ENCODE measurements around the gene SLC7A6OS. TPM values are rescaled to one million over a fixed set of nuclear protein-coding genes. Genes with fewer than 3 reads are reported as not detected.

SLC7A6OS gene
- polyA plus RNA-seq, 3 donors: 9.3 to 10.5 (median 9.7) TPM

GRCh38 chr16:68354816-68355215, 44.1 kb upstream of the SLC7A6OS start:
- no peaks in the 10 kb centered on the region for H3K9me3 ChIP-seq (replicated peaks in 1 of 2; ENCODE audit: control insufficient read depth in 1 of 2, insufficient read depth in 1 of 2, low read length in 2 of 2)
- no peaks in the 10 kb centered on the region for H3K79me2 ChIP-seq (ENCODE audit: insufficient read depth, low read length)
- peaks cover 58 to 71% of the 10 kb centered on the region in 2 donors for H3K36me3 ChIP-seq (replicated peaks in 1 of 2; ENCODE audit: control insufficient read depth in 1 of 2, insufficient read depth in 2 of 2, low read length in 2 of 2)
- no peak for TF ChIP-seq CTCF (IDR thresholded peaks at IDR 0.05)
- Mint-ChIP-seq H3K36me3 (peaks cover 72 to 78% of the 10 kb centered on the region in 2 donors), H3K4me1 (peaks cover 24% of the 10 kb centered on the region), H3K27me3 (ENCODE audit: low read depth in 3 of 3) (peaks cover 6 to 20% (median 10%) of the 10 kb centered on the region in 3 donors), H3K9me3 (no peaks in the 10 kb centered on the region), H3K4me3 (no peak overlapping the region), H3K27ac (no peak overlapping the region)
- no peaks in the 10 kb centered on the region for H4K20me1 ChIP-seq (ENCODE audit: insufficient read depth, low read length)
- H3K4me3 ChIP-seq (replicated peaks in 1 of 3; ENCODE audit: low read depth in 2 of 3, low read length in 3 of 3): no peak overlapping the region
- DNase-seq: no peak
- H3K9ac ChIP-seq (ENCODE audit: insufficient read depth, low read length, poor library complexity, severe bottlenecking): no peak overlapping the region
- no peak overlapping the region for H2AFZ ChIP-seq (ENCODE audit: insufficient read depth, low read depth, low read length, poor library complexity, severe bottlenecking)
- H3K27me3 ChIP-seq (ENCODE audit: control insufficient read depth in 2 of 2, insufficient read depth in 2 of 2, low read length in 2 of 2): no peaks in the 10 kb centered on the region
- H3K4me1 ChIP-seq (ENCODE audit: control insufficient read depth in 1 of 2, insufficient read depth in 2 of 2, low read length in 2 of 2): peaks cover 18 to 20% of the 10 kb centered on the region in 2 donors
- WGBS (ENCODE audit: insufficient coverage): 91% methylated on average over 9 of the region's 9 CpGs
- H3K27ac ChIP-seq (ENCODE audit: low read depth in 1 of 2, low read length in 2 of 2): no peak overlapping the region
- no peak overlapping the region for H3K4me2 ChIP-seq (replicated peaks; ENCODE audit: extremely low read depth, low read length, poor library complexity, severe bottlenecking)
- intact Hi-C loops (cut with micrococcal nuclease): no loop called here

GRCh38 chr16:68353366-68353765, 42.6 kb upstream of the SLC7A6OS start:
- no peak overlapping the region for H2AFZ ChIP-seq (ENCODE audit: insufficient read depth, low read depth, low read length, poor library complexity, severe bottlenecking)

More at GRCh38 chr16:68353366-68353765, 42.6 kb upstream of the SLC7A6OS start:
- H3K27me3 Mint-ChIP-seq (ENCODE audit: low read depth in 3 of 3): peaks cover 6 to 20% (median 12%) of the 10 kb centered on the region in 3 donors
- no peaks in the 10 kb centered on the region for H3K79me2 ChIP-seq (ENCODE audit: insufficient read depth, low read length)
- no peak for DNase-seq
- H3K9me3 ChIP-seq (replicated peaks in 1 of 2; ENCODE audit: control insufficient read depth in 1 of 2, insufficient read depth in 1 of 2, low read length in 2 of 2): no peaks in the 10 kb centered on the region
- intact Hi-C loops (cut with micrococcal nuclease): no loop called here
- peaks cover 73 to 84% of the 10 kb centered on the region in 2 donors for H3K36me3 ChIP-seq (replicated peaks in 1 of 2; ENCODE audit: control insufficient read depth in 1 of 2, insufficient read depth in 2 of 2, low read length in 2 of 2)
- 91% methylated on average over 13 of the region's 13 CpGs for WGBS (ENCODE audit: insufficient coverage)
- no peaks in the 10 kb centered on the region for H4K20me1 ChIP-seq (ENCODE audit: insufficient read depth, low read length)
- H3K27me3 ChIP-seq (ENCODE audit: control insufficient read depth in 2 of 2, insufficient read depth in 2 of 2, low read length in 2 of 2): no peaks in the 10 kb centered on the region
- no peak overlapping the region for H3K4me2 ChIP-seq (replicated peaks; ENCODE audit: extremely low read depth, low read length, poor library complexity, severe bottlenecking)
- no peak overlapping the region for H3K27ac Mint-ChIP-seq
- peaks cover 83 to 89% of the 10 kb centered on the region in 2 donors for H3K36me3 Mint-ChIP-seq
- H3K4me3 ChIP-seq (replicated peaks in 1 of 3; ENCODE audit: low read depth in 2 of 3, low read length in 3 of 3): no peak overlapping the region
- H3K4me1 ChIP-seq (ENCODE audit: control insufficient read depth in 1 of 2, insufficient read depth in 2 of 2, low read length in 2 of 2): peaks cover 18 to 20% of the 10 kb centered on the region in 2 donors
- H3K4me3 Mint-ChIP-seq: no peak overlapping the region
- H3K27ac ChIP-seq (ENCODE audit: low read depth in 1 of 2, low read length in 2 of 2): no peak overlapping the region
- no peak for TF ChIP-seq CTCF (IDR thresholded peaks at IDR 0.05)
- no peaks in the 10 kb centered on the region for H3K9me3 Mint-ChIP-seq
- peaks cover 24% of the 10 kb centered on the region for H3K4me1 Mint-ChIP-seq
- H3K9ac ChIP-seq (ENCODE audit: insufficient read depth, low read length, poor library complexity, severe bottlenecking): no peak overlapping the region
